ENCODE measurements around the gene C2CD4D. TPM values are rescaled to one million over a fixed set of nuclear protein-coding genes. Genes with fewer than 3 reads are reported as not detected.

Gene C2CD4D
- total and polyA plus RNA-seq, 2 donors, result 0.05 to 0.34 TPM

GRCh38 chr1:151798571-151798970 is 41.0 kb downstream of the C2CD4D start:
- Histone ChIP-seq H3K4me3 (ENCODE audit: low read length in 2 of 2) (no peak overlapping the region), H3K27me3 (ENCODE audit: control insufficient read depth in 2 of 2, insufficient read depth in 1 of 2, low read length in 1 of 2) (peaks cover 0 to 5% of the 10 kb centered on the region in 2 donors), H3K9me3 (ENCODE audit: control insufficient read depth in 2 of 2, insufficient read depth in 1 of 2, low read length in 1 of 2) (no peaks in the 10 kb centered on the region), H3K4me1 (ENCODE audit: control insufficient read depth in 2 of 2, insufficient read depth in 2 of 2, low read length in 2 of 2) (peaks cover 0 to 15% of the 10 kb centered on the region in 2 donors), H3K27ac (ENCODE audit: low read depth in 1 of 2, low read length in 1 of 2) (no peak overlapping the region), H3K36me3 (ENCODE audit: control insufficient read depth in 2 of 2, insufficient read depth in 2 of 2, low read length in 1 of 2) (peaks cover 0 to 1% of the 10 kb centered on the region in 2 donors)
- 96% methylated on average over 5 of the region's 5 CpGs for WGBS
- DNase-seq (ENCODE audit: low read depth in 6 of 9, low spot score in 9 of 9), result no peak

- Histone ChIP-seq H3K36me3 (ENCODE audit: control insufficient read depth in 2 of 2, insufficient read depth in 2 of 2, low read length in 1 of 2) (no peaks in the 10 kb centered on the region), H3K27ac (ENCODE audit: low read depth in 1 of 2, low read length in 1 of 2) (peak overlapping the region in 1 of 2 donors; percentile 63), H3K4me3 (ENCODE audit: low read length in 2 of 2) (peak overlapping the region; percentile 66 to 87), H3K4me1 (ENCODE audit: control insufficient read depth in 2 of 2, insufficient read depth in 2 of 2, low read length in 2 of 2) (peaks cover 0 to 10% of the 10 kb centered on the region in 2 donors), H3K27me3 (ENCODE audit: control insufficient read depth in 2 of 2, insufficient read depth in 1 of 2, low read length in 1 of 2) (peaks cover 0 to 8% of the 10 kb centered on the region in 2 donors), H3K9me3 (ENCODE audit: control insufficient read depth in 2 of 2, insufficient read depth in 1 of 2, low read length in 1 of 2) (no peaks in the 10 kb centered on the region)
- no peak for DNase-seq (ENCODE audit: low read depth in 6 of 9, low spot score in 9 of 9)
- 2% methylated on average over 52 of the region's 52 CpGs for WGBS
Measured at GRCh38 chr1:151790940-151791651, 48.5 kb downstream of the C2CD4D start.

- under 1% methylated on average over 58 of the region's 58 CpGs for WGBS
- Histone ChIP-seq H3K4me1 (ENCODE audit: control insufficient read depth in 2 of 2, insufficient read depth in 2 of 2, low read length in 2 of 2) (peaks cover 0 to 10% of the 10 kb centered on the region in 2 donors), H3K9me3 (ENCODE audit: control insufficient read depth in 2 of 2, insufficient read depth in 1 of 2, low read length in 1 of 2) (no peaks in the 10 kb centered on the region)
Measured at GRCh38 chr1:151790071-151790939, 49.3 kb downstream of the C2CD4D start, which contains the start of gene TDRKH. Gene TDRKH (minus strand): TSS chr1:151790500. CDS start chr1:151783022, 7,478 bp downstream.

More at GRCh38 chr1:151790071-151790939, 49.3 kb downstream of the C2CD4D start, which contains the start of gene TDRKH:
- Histone ChIP-seq H3K27ac (ENCODE audit: low read depth in 1 of 2, low read length in 1 of 2) (peak within 1 kb of the TSS; percentile 63 to 70), H3K4me3 (ENCODE audit: low read length in 2 of 2) (peak within 1 kb of the TSS; percentile 66 to 87), H3K27me3 (ENCODE audit: control insufficient read depth in 2 of 2, insufficient read depth in 1 of 2, low read length in 1 of 2) (peaks cover 0 to 8% of the 10 kb centered on the region in 2 donors), H3K36me3 (ENCODE audit: control insufficient read depth in 2 of 2, insufficient read depth in 2 of 2, low read length in 1 of 2) (no peaks in the 10 kb centered on the region)
- DNase-seq (ENCODE audit: low read depth in 6 of 9, low spot score in 9 of 9), result peak; percentile 87 to 99 (median 97)

Other genes starting within 250 kb of the C2CD4D start
- gene SNX27, start 227.8 kb downstream of the C2CD4D start, total RNA-seq, result 9.2 TPM
- 6.5 TPM for gene SNX27, start 227.8 kb downstream of the C2CD4D start, polyA plus RNA-seq
- gene CELF3, start 123.0 kb downstream of the C2CD4D start, total RNA-seq, result 0.05 TPM
- 0.18 TPM for gene CELF3, start 123.0 kb downstream of the C2CD4D start, polyA plus RNA-seq
- gene RIIAD1, start 118.3 kb downstream of the C2CD4D start, total RNA-seq, result not detected
- gene RIIAD1, start 118.3 kb downstream of the C2CD4D start, polyA plus RNA-seq, result 0.21 TPM
- gene MRPL9, start 76.3 kb downstream of the C2CD4D start, total RNA-seq, result 113 TPM
- gene MRPL9, start 76.3 kb downstream of the C2CD4D start, polyA plus RNA-seq, result 75.3 TPM
- 11.3 TPM for gene TDRKH, start 49.3 kb downstream of the C2CD4D start, total RNA-seq
- gene TDRKH, start 49.3 kb downstream of the C2CD4D start, polyA plus RNA-seq, result 6.5 TPM
- 0.52 TPM for gene LINGO4, start 34.4 kb downstream of the C2CD4D start, total RNA-seq
- 0.14 TPM for gene LINGO4, start 34.4 kb downstream of the C2CD4D start, polyA plus RNA-seq
- gene RORC, start 8.0 kb downstream of the C2CD4D start, total RNA-seq, result 56.8 TPM
- gene RORC, start 8.0 kb downstream of the C2CD4D start, polyA plus RNA-seq, result 19.9 TPM
- 0.09 TPM for gene THEM5, start 13.9 kb upstream of the C2CD4D start, total RNA-seq
- 1.5 TPM for gene THEM5, start 13.9 kb upstream of the C2CD4D start, polyA plus RNA-seq
- gene THEM4, start 69.7 kb upstream of the C2CD4D start, total RNA-seq, result 6.9 TPM
- gene THEM4, start 69.7 kb upstream of the C2CD4D start, polyA plus RNA-seq, result 46.2 TPM
- 46.1 TPM for gene S100A10, start 154.0 kb upstream of the C2CD4D start, total RNA-seq
- 592 TPM for gene S100A10, start 154.0 kb upstream of the C2CD4D start, polyA plus RNA-seq
- 195 TPM for gene S100A11, start 197.2 kb upstream of the C2CD4D start, total RNA-seq
- gene S100A11, start 197.2 kb upstream of the C2CD4D start, polyA plus RNA-seq, result 1,404 TPM
- gene TCHHL1, start 249.2 kb upstream of the C2CD4D start, total RNA-seq, result 0.05 TPM
- 0.16 TPM for gene TCHHL1, start 249.2 kb upstream of the C2CD4D start, polyA plus RNA-seq